ENCODE data around the gene NUP58. TPM values are rescaled to one million over a fixed set of nuclear protein-coding genes. Genes with fewer than 3 reads are reported as not detected.

The NUP58 gene
- total and polyA plus RNA-seq, 10 of the 15 experiments (the other 5 are each of a cell fraction or from before 2014, with no cell fraction given), result 12.1 to 78.0 (median 48.9) TPM

DNA sequence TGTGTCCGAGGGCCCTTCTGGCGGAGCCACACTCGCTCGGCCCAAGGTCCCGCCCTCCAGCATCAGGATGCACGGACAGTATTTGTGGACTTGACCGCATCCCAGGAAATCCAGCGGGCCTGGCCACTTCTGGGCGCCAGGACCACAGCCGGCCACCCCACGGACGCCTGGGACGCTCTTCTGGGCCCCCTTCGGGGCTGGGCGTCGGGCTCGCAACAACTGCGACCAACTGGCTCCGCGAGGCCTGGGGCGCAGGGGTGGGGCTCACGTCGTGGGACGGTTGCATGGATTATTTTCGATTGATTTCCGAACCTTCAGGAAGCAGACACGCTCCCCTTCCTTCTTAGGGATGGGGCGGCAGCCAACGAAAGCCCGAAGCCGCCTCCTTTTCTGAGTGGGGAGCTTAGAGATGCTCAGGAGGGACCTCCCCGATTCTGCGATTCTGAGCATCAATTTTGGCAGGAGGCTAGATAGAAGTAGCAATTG, 521 bp upstream of the NUP58 start:
- H3K9me3 ChIP-seq (replicated peaks; ENCODE audit: control insufficient read depth, insufficient read depth, low read length), result no peaks in the 10 kb centered on the region; the same call in 2 of the 3 replicates
- ATAC-seq (peak; percentile 20), DNase-seq (ENCODE audit: low read depth, low spot score) (no peak), FAIRE-seq (no peak)
- no peaks in the 10 kb centered on the region for H3K27me3 ChIP-seq (replicated peaks in 1 of 2; ENCODE audit: control insufficient read depth in 2 of 2, insufficient read depth in 2 of 2, low read length in 1 of 2)
- H3K9ac ChIP-seq (ENCODE audit: control insufficient read depth, insufficient read depth, low read length), result peak overlapping the region; percentile 93; the same call in 1 of the 2 replicates
- no peaks in the 10 kb centered on the region for H4K20me1 ChIP-seq (ENCODE audit: control insufficient read depth, insufficient read depth)
- peak overlapping the region; percentile 64 for H2AFZ ChIP-seq (ENCODE audit: control insufficient read depth, low read depth, low read length)
- ChIA-PET RAD21 (ENCODE audit: unreplicated experiment) (no interaction called here), CTCF (interaction anchor here (4.2 kb wide), 1 partner anchor 14 kb away, joined by 14 read pairs; the partner anchor contains the start of gene MTMR6), POLR2A (no interaction called here), SMC1A (ENCODE audit: uncharacterized antibody, unreplicated experiment) (interaction anchor here (0.6 kb wide), 1 partner anchor 9 kb away, joined by 4 read pairs; no protein-coding TSS in a partner anchor)
- TF ChIP-seq RAD51 (IDR thresholded peaks at IDR 0.05) (no peak), JUND (IDR thresholded peaks at IDR 0.05; ENCODE audit: low read depth, low read length) (no peak), JUNB (IDR thresholded peaks at IDR 0.05) (no peak), KLF5 (IDR thresholded peaks at IDR 0.05; ENCODE audit: partially characterized antibody) (peak; percentile 28), PAX5 (IDR thresholded peaks at IDR 0.05; ENCODE audit: borderline replicate concordance, low read depth, low read length) (no peak), ZNF384 (IDR thresholded peaks at IDR 0.05; ENCODE audit: borderline replicate concordance, low read depth, low read length) (no peak), TARDBP (IDR thresholded peaks at IDR 0.05; ENCODE audit: borderline replicate concordance) (no peak), BMI1 (IDR thresholded peaks at IDR 0.05; ENCODE audit: borderline replicate concordance) (no peak), EP300 (IDR thresholded peaks at IDR 0.05; ENCODE audit: borderline replicate concordance in 1 of 2, control insufficient read depth in 1 of 2, low read depth in 2 of 2, low read length in 2 of 2) (no peak)
- TF ChIP-seq, protein P1, sequence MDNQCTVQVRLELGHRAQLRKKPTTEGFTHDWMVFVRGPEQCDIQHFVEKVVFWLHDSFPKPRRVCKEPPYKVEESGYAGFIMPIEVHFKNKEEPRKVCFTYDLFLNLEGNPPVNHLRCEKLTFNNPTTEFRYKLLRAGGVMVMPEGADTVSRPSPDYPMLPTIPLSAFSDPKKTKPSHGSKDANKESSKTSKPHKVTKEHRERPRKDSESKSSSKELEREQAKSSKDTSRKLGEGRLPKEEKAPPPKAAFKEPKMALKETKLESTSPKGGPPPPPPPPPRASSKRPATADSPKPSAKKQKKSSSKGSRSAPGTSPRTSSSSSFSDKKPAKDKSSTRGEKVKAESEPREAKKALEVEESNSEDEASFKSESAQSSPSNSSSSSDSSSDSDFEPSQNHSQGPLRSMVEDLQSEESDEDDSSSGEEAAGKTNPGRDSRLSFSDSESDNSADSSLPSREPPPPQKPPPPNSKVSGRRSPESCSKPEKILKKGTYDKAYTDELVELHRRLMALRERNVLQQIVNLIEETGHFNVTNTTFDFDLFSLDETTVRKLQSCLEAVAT (IDR thresholded peaks at IDR 0.05), result peak; percentile 97
- TF ChIP-seq, protein P2, sequence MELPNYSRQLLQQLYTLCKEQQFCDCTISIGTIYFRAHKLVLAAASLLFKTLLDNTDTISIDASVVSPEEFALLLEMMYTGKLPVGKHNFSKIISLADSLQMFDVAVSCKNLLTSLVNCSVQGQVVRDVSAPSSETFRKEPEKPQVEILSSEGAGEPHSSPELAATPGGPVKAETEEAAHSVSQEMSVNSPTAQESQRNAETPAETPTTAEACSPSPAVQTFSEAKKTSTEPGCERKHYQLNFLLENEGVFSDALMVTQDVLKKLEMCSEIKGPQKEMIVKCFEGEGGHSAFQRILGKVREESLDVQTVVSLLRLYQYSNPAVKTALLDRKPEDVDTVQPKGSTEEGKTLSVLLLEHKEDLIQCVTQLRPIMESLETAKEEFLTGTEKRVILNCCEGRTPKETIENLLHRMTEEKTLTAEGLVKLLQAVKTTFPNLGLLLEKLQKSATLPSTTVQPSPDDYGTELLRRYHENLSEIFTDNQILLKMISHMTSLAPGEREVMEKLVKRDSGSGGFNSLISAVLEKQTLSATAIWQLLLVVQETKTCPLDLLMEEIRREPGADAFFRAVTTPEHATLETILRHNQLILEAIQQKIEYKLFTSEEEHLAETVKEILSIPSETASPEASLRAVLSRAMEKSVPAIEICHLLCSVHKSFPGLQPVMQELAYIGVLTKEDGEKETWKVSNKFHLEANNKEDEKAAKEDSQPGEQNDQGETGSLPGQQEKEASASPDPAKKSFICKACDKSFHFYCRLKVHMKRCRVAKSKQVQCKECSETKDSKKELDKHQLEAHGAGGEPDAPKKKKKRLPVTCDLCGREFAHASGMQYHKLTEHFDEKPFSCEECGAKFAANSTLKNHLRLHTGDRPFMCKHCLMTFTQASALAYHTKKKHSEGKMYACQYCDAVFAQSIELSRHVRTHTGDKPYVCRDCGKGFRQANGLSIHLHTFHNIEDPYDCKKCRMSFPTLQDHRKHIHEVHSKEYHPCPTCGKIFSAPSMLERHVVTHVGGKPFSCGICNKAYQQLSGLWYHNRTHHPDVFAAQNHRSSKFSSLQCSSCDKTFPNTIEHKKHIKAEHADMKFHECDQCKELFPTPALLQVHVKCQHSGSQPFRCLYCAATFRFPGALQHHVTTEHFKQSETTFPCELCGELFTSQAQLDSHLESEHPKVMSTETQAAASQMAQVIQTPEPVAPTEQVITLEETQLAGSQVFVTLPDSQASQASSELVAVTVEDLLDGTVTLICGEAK (IDR thresholded peaks at IDR 0.05; ENCODE audit: borderline replicate concordance), result peak; percentile 43; the same call in 1 of the 2 replicates
- TF ChIP-seq, protein P3, sequence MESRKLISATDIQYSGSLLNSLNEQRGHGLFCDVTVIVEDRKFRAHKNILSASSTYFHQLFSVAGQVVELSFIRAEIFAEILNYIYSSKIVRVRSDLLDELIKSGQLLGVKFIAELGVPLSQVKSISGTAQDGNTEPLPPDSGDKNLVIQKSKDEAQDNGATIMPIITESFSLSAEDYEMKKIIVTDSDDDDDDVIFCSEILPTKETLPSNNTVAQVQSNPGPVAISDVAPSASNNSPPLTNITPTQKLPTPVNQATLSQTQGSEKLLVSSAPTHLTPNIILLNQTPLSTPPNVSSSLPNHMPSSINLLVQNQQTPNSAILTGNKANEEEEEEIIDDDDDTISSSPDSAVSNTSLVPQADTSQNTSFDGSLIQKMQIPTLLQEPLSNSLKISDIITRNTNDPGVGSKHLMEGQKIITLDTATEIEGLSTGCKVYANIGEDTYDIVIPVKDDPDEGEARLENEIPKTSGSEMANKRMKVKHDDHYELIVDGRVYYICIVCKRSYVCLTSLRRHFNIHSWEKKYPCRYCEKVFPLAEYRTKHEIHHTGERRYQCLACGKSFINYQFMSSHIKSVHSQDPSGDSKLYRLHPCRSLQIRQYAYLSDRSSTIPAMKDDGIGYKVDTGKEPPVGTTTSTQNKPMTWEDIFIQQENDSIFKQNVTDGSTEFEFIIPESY (IDR thresholded peaks at IDR 0.05), result peak; percentile 84
- intact Hi-C loops (cut with micrococcal nuclease; ENCODE audit: unreplicated experiment) (loop anchor here (2.0 kb wide), 1 partner anchor 14 kb away; the partner anchor contains the start of gene MTMR6), in situ Hi-C loops (cut with MboI) (no loop called here)
- peaks cover 42% of the 10 kb centered on the region for H3K79me2 ChIP-seq (ENCODE audit: control insufficient read depth, insufficient read depth, low read length)
- H3K36me3 ChIP-seq (ENCODE audit: control insufficient read depth in 2 of 2, insufficient read depth in 2 of 2, low read length in 1 of 2), result peaks cover 0 to 6% of the 10 kb centered on the region in 2 experiments; a peak in 2 of 4 replicates
- peak overlapping the region; percentile 84 for H3K4me2 ChIP-seq (ENCODE audit: control insufficient read depth, insufficient read depth)
- TSS peak; percentile 66 for BruUV-seq (replicated peaks)
- H3K27ac ChIP-seq (ENCODE audit: control insufficient read depth, insufficient read depth), result peak overlapping the region; percentile 78
- 50% methylated on average over 33 of the region's 33 CpGs for WGBS (ENCODE audit: insufficient coverage, insufficient replicate concordance, low lambda C conversion rate, missing lambda C conversion rate)
- peak overlapping the region; percentile 74 for H3K4me3 ChIP-seq
- no peaks in the 10 kb centered on the region for H3K4me1 ChIP-seq (ENCODE audit: control insufficient read depth, insufficient read depth, low read length)

All from GM12878 (cell line).